Left renal cortex interstitium (tissue), 4 donors: Measurements from ENCODE around the gene SLC36A1. TPM values are rescaled to one million over a fixed set of nuclear protein-coding genes. Genes with fewer than 3 reads are reported as not detected.
"Not testable (repeated sequence)": the region's sequence is repeated elsewhere in the genome, so short reads cannot be mapped to it uniquely, and the experiment has no call there.

Experiments used
- DNase-seq, 4 donors: peaks; one replicate each; pipeline ENCODE4 v3.0.0-alpha.2; 2013; ENCODE audit warnings: low read depth in 4 of 4, low spot score in 2 of 4, missing footprints in 1 of 4
- polyA plus RNA-seq, 4 donors: library from polyadenylated mRNA; unstranded; fragments of 120-200 nt; gene quantifications; one replicate each; pipeline ENCODE4 v1.2.1, GENCODE V29; 2013; ENCODE audit not compliant: insufficient read length in 4 of 4

SLC36A1 gene
- 10 to 100 TPM in 1 of 4 donors, 1 to 10 TPM in 3; 6.6 to 10.9 (median 8.0) TPM for polyA plus RNA-seq

- DNase-seq: peak; percentile 77 to 92 (median 80)
Observed at GRCh38 chr5:151447174-151448037, at the start of gene SLC36A1. TSS of gene SLC36A1 (plus strand) at chr5:151447603. CDS start at chr5:151458793, 11,190 bp downstream.

- DNase-seq: no peak
Observed at GRCh38 chr5:151405334-151406160, 41.9 kb upstream of the SLC36A1 start.

- no peak for DNase-seq
Observed at GRCh38 chr5:151406322-151406947, 41.0 kb upstream of the SLC36A1 start.

- DNase-seq: peak in 2 of 4 donors; percentile 4 to 6
Observed at GRCh38 chr5:151408591-151409230, 38.7 kb upstream of the SLC36A1 start.

GRCh38 chr5:151413800-151414199 lies 33.6 kb upstream of the SLC36A1 start:
- DNase-seq: no peak

- no peak for DNase-seq
Observed at GRCh38 chr5:151414536-151414935, 32.9 kb upstream of the SLC36A1 start.

GRCh38 chr5:151417712-151418111 lies 29.7 kb upstream of the SLC36A1 start:
- DNase-seq: no peak

- no peak for DNase-seq
Observed at GRCh38 chr5:151420127-151420526, 27.3 kb upstream of the SLC36A1 start.

GRCh38 chr5:151424892-151425523 lies 22.4 kb upstream of the SLC36A1 start:
- DNase-seq: no peak

GRCh38 chr5:151426347-151426746 lies 21.1 kb upstream of the SLC36A1 start:
- not testable (repeated sequence) for DNase-seq

- no peak for DNase-seq
Observed at GRCh38 chr5:151427258-151427657, 20.1 kb upstream of the SLC36A1 start.

- DNase-seq: no peak
Observed at GRCh38 chr5:151430731-151431130, 16.7 kb upstream of the SLC36A1 start.

GRCh38 chr5:151431666-151432065 lies 15.7 kb upstream of the SLC36A1 start:
- no peak for DNase-seq

GRCh38 chr5:151432210-151432609 lies 15.2 kb upstream of the SLC36A1 start:
- DNase-seq: no peak

- no peak for DNase-seq
Observed at GRCh38 chr5:151434570-151435237, 12.7 kb upstream of the SLC36A1 start.

- DNase-seq: no peak
Observed at GRCh38 chr5:151448038-151448985, 909 bp downstream of the SLC36A1 start.

- no peak for DNase-seq
Observed at GRCh38 chr5:151449297-151449696, 1.9 kb downstream of the SLC36A1 start.

- DNase-seq: no peak
Observed at GRCh38 chr5:151449839-151450238, 2.4 kb downstream of the SLC36A1 start.
